HG02763 (cell line): ENCODE measurements around the gene MRPL44.
"Not testable (repeated sequence)": the region's sequence is repeated elsewhere in the genome, so short reads cannot be mapped to it uniquely, and the experiment has no call there.

Experiments used
- ATAC-seq: cut with Tn5 transposase; IDR thresholded peaks from one replicate; pipeline ENCODE4 v1.9.1; 2021; ENCODE audit warnings: mild to moderate bottlenecking, moderate library complexity; ENCODE audit not compliant: unreplicated experiment

Gene MRPL44

GRCh38 chr2:223935459-223936125 is 21.7 kb upstream of the MRPL44 start:
- ATAC-seq = no peak

GRCh38 chr2:223936862-223937326 is 20.4 kb upstream of the MRPL44 start:
- ATAC-seq = no peak

GRCh38 chr2:223937535-223937934 is 19.7 kb upstream of the MRPL44 start:
- no peak for ATAC-seq

GRCh38 chr2:223939438-223939837 is 17.8 kb upstream of the MRPL44 start:
- ATAC-seq = not testable (repeated sequence)

GRCh38 chr2:223941579-223942277 is 15.5 kb upstream of the MRPL44 start:
- peak; percentile 43 for ATAC-seq

DNA sequence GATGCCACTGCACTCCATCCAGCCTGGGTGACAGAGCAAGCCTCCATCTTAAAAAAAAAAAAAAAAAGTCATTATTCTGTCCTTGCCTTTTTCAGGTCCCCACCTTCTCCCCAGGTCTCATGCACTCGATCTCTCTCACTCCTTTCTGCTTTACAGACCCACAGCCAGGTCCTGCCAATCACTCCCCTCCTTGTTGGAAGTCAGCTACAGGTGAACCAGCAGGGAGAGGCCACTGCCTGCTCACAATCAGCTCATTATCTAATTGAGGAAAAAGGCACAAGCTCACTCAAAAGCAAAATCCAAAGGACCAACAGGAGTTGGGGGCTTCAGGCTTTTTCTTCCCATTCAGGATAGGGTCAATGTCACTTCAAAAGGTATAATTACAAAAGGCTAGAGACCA is 14.1 kb upstream of the MRPL44 start:
- ATAC-seq = no peak

DNA sequence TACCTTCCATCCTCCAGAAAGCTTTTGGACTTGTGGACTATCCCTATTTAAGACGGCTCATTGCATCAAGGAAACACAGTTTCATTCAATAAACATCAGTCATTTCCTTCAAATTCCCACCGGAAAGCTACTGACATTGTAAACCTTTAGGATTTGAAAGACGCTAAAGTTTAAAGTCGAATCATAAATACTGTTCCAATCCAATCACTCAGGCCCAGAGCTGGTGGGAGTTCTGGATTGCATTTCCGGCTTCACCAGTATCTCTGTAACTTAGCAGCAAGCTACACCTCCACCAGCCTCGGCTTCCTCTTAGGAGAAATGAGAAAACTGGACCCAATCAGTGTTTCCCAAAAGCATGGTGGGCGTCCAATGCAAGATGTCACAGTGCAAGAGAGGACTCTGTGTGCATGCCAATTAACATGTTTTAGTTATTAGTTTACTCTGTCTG is 13.7 kb upstream of the MRPL44 start:
- no peak for ATAC-seq

DNA sequence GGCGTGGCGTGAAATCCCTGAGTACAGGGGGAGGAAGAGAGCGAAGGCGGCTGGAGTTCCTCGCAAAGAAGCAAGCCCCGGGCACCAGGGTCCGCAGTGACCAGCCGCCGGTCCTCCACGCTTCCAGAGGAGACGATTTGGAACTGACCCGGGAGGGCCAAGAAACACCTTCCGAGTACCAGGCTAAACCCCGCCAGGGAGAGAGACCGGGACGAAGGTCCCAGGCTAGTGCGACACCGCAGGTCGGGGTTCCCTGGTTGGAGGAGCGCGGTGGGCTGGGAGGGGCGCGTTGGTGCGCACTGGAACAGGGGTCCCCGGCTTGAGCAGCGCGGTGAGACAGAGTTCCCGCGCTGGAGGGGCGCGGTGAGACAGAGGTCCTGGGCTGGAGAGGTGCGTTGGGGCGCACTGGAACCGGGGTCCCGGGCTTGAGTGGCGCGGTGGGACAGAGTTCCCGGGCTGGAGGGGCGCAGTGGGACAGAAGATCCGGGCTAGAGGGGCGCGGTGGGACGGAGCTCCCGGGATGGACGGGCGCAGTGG is 13.0 kb upstream of the MRPL44 start:
- ATAC-seq = no peak

DNA sequence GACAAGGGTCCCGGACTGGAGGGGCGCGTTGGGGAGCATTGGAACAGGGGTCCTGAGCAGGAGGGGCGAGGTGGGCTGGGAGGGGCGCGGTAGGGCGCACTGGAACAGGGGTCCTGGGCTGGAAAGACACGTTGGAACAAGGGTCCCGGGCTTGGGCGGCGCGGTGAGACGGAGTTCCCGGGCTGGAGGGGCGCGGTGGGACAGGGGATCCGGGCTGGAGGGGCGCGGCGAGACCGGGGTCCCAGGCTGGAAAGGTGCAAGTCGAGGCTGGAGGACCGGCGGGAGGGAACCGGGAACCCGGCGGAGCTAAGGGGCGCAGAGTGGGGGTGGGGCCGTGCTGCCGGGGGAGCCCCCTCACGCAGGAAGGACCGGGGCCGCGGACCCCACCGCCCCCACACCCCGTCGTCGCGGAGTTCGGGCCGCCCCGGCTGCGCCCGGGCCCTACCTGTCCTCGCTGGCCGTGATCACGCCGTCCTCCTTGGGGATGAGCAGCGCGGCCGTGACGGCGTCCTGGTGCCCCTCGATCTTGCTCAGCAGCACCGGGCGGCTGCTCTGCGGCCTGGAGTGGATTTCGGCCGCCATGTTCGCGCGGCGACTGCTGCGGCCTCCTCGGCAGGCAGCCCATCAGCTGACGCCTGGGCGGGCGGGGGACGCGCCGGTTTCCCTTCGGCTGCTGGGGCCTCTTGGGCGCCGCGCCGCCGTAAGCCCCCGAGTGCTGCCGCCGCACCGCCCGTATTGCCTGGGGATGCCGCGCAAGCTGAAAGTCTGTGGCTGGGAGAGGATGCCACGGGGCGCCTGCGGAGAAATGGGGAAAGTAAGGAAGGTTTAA is 12.3 kb upstream of the MRPL44 start, which contains the start of gene WDFY1:
WDFY1 (minus strand) TSS at position 633 of the 829 bp plus-strand sequence; CDS start at position 582, 51 bp downstream.
- ATAC-seq = peak; percentile 81

DNA sequence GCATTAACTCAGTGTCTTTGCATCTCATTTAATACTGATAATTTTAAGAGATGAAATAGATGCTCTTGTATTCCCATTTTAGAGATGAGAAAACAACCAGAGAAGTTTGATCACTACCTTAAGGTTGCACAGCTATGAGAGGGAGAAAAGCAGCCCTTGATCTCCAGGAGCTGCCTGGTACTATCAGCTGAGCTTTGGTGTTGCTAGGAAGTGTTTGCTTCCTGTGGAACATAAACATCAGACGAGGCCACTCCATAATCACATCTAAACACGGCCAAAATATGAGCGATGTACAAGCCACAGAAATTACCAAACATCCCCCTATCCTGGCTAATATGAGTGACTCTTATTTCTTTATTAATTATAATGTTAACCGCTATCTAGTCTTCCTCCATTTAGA is 11.5 kb upstream of the MRPL44 start:
- no peak for ATAC-seq

GRCh38 chr2:223947711-223948205 is 9.5 kb upstream of the MRPL44 start:
- no peak for ATAC-seq

GRCh38 chr2:223949241-223949840 is 7.9 kb upstream of the MRPL44 start:
- no peak for ATAC-seq

- no peak for ATAC-seq
Measured at GRCh38 chr2:223950448-223951347, 6.6 kb upstream of the MRPL44 start.

- peak; percentile 39 for ATAC-seq
Measured at GRCh38 chr2:223952280-223952968, 4.8 kb upstream of the MRPL44 start.

- ATAC-seq = no peak
Measured at GRCh38 chr2:223954401-223954800, 2.9 kb upstream of the MRPL44 start.

DNA sequence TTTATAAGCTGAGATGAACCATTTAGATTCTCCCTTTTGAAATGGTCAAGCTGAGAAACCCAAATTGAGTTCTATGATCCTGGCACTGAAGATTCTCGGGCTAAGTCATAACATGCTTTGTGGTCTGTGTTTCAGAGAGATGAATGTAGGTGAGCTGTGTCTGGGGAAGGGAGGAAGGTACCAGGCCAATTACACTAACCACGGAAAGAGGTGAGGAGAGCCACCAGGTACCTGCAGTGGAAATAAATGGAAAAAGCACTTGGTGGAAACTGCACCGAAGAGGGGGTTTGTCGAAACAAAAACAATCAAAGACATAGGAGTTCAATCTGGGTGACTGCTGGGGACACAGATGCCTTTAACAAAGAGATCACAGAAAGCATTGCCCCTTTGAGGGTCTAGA is 963 bp upstream of the MRPL44 start:
- ATAC-seq = peak; percentile 25

- no peak for ATAC-seq
Measured at GRCh38 chr2:223959688-223960087, 2.4 kb downstream of the MRPL44 start.

DNA sequence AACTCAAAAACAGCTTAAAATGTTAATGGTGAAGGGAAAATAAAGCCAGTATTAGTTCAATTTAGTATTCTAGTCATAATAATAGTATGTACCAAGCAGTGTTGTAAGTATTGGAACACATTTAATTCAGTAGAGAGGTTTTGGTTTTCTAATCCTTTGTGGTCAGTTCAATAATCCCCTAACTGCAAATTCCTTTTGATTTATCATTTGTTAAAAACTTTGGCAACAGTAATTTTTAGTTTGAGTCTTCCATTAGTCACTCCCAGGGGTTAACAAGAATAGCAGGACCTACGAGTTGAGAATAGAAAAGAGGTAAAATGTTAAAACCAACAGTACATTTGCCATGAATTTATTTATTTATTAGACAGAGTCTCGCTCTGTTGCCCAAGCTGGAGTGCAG is 10.7 kb downstream of the MRPL44 start:
- no peak for ATAC-seq

DNA sequence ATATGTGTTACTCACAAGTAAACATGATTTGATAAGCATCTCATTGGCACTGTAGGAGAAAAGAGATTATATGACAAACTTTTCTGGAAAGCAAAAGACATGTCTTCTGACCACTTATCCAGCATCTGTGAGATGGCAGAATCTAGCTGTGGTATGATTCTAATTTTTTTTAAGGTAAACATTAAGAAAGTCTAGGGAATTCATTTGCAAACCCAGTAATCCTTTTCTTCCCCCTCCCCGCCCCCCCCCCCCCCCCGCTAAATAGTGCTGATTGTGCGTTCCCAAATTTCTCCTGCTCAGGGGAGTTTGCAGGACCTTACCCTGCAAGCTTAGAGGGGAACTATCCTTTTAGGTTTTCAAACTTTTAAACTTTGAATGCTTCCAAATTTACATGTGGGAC is 12.1 kb downstream of the MRPL44 start:
- ATAC-seq = no peak
